DND-41 (cell line): Measurements from ENCODE around the gene MAN1B1.

Experiments used
- CTCF ChIP-seq: IDR thresholded peaks from 2 replicates; pipeline ENCODE4 v1.5.1; 2012; ENCODE audit warnings: borderline replicate concordance, low read length, moderate library complexity, mild to moderate bottlenecking; ENCODE audit not compliant: poor library complexity, severe bottlenecking; ENCODE audit errors: extremely low read depth
- EZH2 ChIP-seq: IDR thresholded peaks from 3 replicates; pipeline ENCODE4 v1.6.1; 2012; ENCODE audit warnings: borderline replicate concordance, low read depth, mild to moderate bottlenecking, moderate library complexity, low read length, inconsistent platforms; ENCODE audit not compliant: severe bottlenecking

- TF ChIP-seq CTCF = no peak
- TF ChIP-seq EZH2 = no peak
Measured at GRCh38 chr9:137064880-137065164, 22.0 kb upstream of the MAN1B1 start.
